HepG2 (cell line): ENCODE measurements around the gene MYCBPAP. TPM values are rescaled to one million over a fixed set of nuclear protein-coding genes. Genes with fewer than 3 reads are reported as not detected.
A peak's percentile ranks its signal among the peaks of the same experiment; 100 is the strongest.

ENCODE experiments used
- ADNP ChIP-seq: sonication (generic); formaldehyde crosslinking; IDR thresholded peaks from 2 replicates; pipeline ENCODE4 v1.4.0; 2020; ENCODE audit warnings: missing genetic modification reagents
- HES4 ChIP-seq: sonication (generic); formaldehyde crosslinking; IDR thresholded peaks from 2 replicates; pipeline ENCODE4 v1.9.0; 2021; ENCODE audit warnings: mild to moderate bottlenecking, missing genetic modification reagents, borderline replicate concordance
- HNRNPH1 ChIP-seq: fragments of 200-400 bp; formaldehyde crosslinking; optimal IDR thresholded peaks from 2 replicates; pipeline ENCODE3; 2017; ENCODE audit warnings: mild to moderate bottlenecking, low read depth, low read length
- PCBP2 ChIP-seq: fragments of 200-400 bp; formaldehyde crosslinking; optimal IDR thresholded peaks from 2 replicates; pipeline ENCODE3; 2018; ENCODE audit warnings: low read length, low read depth; ENCODE audit not compliant: poor library complexity, severe bottlenecking
- SAP130 ChIP-seq: IDR thresholded peaks from 2 replicates; pipeline ENCODE4 v1.6.1; 2016; ENCODE audit warnings: low read depth
- SRSF1 ChIP-seq: fragments of 200-400 bp; formaldehyde crosslinking; optimal IDR thresholded peaks from 2 replicates; pipeline ENCODE3; 2017; ENCODE audit warnings: mild to moderate bottlenecking, low read depth, low read length, moderate library complexity
- ZNF329 ChIP-seq: sonication (generic); formaldehyde crosslinking; IDR thresholded peaks from 2 replicates; pipeline ENCODE4 v1.9.0; 2021; ENCODE audit warnings: low read depth, mild to moderate bottlenecking, missing genetic modification reagents
- ZNF737 ChIP-seq: sonication (generic); formaldehyde crosslinking; IDR thresholded peaks from 2 replicates; pipeline ENCODE4 v1.5.0; 2020; ENCODE audit warnings: missing genetic modification reagents, mild to moderate bottlenecking, borderline replicate concordance
- ZNF746 ChIP-seq: sonication (generic); formaldehyde crosslinking; IDR thresholded peaks from 2 replicates; pipeline ENCODE4 v1.8.0; 2022; ENCODE audit warnings: mild to moderate bottlenecking, missing genetic modification reagents
- ZNF839 ChIP-seq: sonication (generic); formaldehyde crosslinking; IDR thresholded peaks from 2 replicates; pipeline ENCODE4 v1.4.0; 2020; ENCODE audit warnings: missing genetic modification reagents, mild to moderate bottlenecking, borderline replicate concordance
- polyA plus RNA-seq, 8 experiments: library from polyadenylated mRNA; depleted of rRNA in 3 of 8; stranded (reverse) in 7 of 8; unstranded in 1 of 8; fragments of >200 nt; fragmentation: Illumina TruSeq in 4 of 8; extraction: Trizol in 4 of 8; gene quantifications; 2 replicates each; pipeline versions ENCODE4 v1.2.1 to v1.2.3, GENCODE V29; 2011 to 2016; ENCODE audit warnings: low read depth in 4 of 8, missing spikeins in 1 of 8, mixed read lengths in 1 of 8; ENCODE audit not compliant: insufficient read depth in 1 of 8
- total RNA-seq, 5 experiments: library from RNA; depleted of rRNA; stranded (reverse); fragments of >200 nt; fragmentation: Illumina TruSeq; extraction: Trizol; gene quantifications; 2 replicates each; pipeline ENCODE4 v1.2.3, GENCODE V29; 2016; ENCODE audit warnings: low read depth in 1 of 5
- TF ChIP-seq, protein P1 (sequence below): sonication (generic); formaldehyde crosslinking; IDR thresholded peaks from 2 replicates; pipeline ENCODE4 v1.4.0; 2020; ENCODE audit warnings: mild to moderate bottlenecking, missing genetic modification reagents
- TF ChIP-seq, protein P2 (sequence below): IDR thresholded peaks from 2 replicates; pipeline ENCODE4 v1.6.1; 2016; ENCODE audit warnings: missing genetic modification reagents, missing compliant biosample characterization
- TF ChIP-seq, protein P3 (sequence below): sonication (generic); formaldehyde crosslinking; IDR thresholded peaks from 2 replicates; pipeline ENCODE4 v1.5.1; 2020; ENCODE audit warnings: missing genetic modification reagents, mild to moderate bottlenecking, borderline replicate concordance
- TF ChIP-seq, protein P4 (sequence below), 2 experiments: sonication (generic) in 1 of 2; formaldehyde crosslinking in 1 of 2; IDR thresholded peaks; 2 replicates each; pipeline versions ENCODE4 v1.4.0 to v1.6.1; 2018 to 2020; ENCODE audit warnings: missing genetic modification reagents in 2 of 2, borderline replicate concordance in 1 of 2, low read depth in 1 of 2, mild to moderate bottlenecking in 1 of 2, missing biosample characterization in 1 of 2

The MYCBPAP gene
- total and polyA plus RNA-seq, 2 of the 13 experiments (the other 11 are each of a cell fraction or from before 2014, with no cell fraction given): 0.22 to 0.24 TPM

DNA sequence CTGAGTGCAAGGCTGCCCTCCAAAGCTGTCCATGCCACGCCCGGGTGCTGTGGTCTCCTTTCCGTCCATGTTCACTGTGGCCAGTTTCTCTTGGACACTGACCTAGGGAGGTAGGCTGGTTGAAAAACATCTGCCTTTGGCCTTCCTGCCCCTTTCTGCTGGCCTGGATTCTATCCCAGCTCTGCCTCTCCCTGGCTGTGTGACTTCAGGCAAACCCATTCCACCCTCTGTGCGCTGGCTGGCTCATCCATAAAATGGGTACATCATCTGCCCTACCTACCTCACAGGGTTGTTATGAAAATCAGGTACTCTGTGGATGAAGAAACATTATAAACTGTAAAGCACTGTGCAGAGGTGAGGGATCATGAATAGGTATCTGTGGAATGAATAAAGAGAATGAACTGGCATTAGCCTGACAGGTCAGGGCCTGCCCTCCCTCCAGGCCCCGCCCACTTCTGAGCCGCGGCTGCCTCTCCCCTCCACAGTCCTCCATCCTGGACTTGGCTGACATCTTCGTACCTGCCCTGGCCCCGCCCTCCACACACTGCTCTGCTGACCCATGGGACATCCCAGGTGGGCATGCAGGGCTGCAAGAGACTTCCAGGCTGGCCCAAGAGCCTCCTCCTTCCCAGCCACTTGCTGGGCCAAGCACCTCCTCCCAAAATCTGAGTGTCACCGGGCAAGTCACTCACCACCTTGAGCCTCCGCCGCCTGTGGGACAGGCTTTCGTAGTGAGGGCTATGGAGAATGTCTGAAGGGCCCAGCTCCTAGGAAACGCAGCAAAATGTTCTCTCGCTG, 31.7 kb downstream of the MYCBPAP start (continued):
- TF ChIP-seq PCBP2 (no peak), ZNF746 (CRISPR knock-in tag) (no peak), SRSF1 (peak; percentile 44), ZNF839 (CRISPR knock-in tag) (no peak), SAP130 (CRISPR knock-in tag) (peak; percentile 29; the same call in 1 of the 2 replicates), ADNP (CRISPR knock-in tag) (0 out of 2 replicates have a peak, but pooled peaks have one; percentile 28), HES4 (CRISPR knock-in tag) (no peak), ZNF737 (CRISPR knock-in tag) (0 out of 2 replicates have a peak, but pooled peaks have one; percentile 33), HNRNPH1 (no peak), ZNF329 (CRISPR knock-in tag) (no peak)
- TF ChIP-seq, protein P1, sequence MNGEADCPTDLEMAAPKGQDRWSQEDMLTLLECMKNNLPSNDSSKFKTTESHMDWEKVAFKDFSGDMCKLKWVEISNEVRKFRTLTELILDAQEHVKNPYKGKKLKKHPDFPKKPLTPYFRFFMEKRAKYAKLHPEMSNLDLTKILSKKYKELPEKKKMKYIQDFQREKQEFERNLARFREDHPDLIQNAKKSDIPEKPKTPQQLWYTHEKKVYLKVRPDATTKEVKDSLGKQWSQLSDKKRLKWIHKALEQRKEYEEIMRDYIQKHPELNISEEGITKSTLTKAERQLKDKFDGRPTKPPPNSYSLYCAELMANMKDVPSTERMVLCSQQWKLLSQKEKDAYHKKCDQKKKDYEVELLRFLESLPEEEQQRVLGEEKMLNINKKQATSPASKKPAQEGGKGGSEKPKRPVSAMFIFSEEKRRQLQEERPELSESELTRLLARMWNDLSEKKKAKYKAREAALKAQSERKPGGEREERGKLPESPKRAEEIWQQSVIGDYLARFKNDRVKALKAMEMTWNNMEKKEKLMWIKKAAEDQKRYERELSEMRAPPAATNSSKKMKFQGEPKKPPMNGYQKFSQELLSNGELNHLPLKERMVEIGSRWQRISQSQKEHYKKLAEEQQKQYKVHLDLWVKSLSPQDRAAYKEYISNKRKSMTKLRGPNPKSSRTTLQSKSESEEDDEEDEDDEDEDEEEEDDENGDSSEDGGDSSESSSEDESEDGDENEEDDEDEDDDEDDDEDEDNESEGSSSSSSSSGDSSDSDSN (CRISPR knock-in tag): no peak
- TF ChIP-seq, protein P2, sequence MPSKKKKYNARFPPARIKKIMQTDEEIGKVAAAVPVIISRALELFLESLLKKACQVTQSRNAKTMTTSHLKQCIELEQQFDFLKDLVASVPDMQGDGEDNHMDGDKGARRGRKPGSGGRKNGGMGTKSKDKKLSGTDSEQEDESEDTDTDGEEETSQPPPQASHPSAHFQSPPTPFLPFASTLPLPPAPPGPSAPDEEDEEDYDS (CRISPR knock-in tag): no peak
- TF ChIP-seq, protein P3, sequence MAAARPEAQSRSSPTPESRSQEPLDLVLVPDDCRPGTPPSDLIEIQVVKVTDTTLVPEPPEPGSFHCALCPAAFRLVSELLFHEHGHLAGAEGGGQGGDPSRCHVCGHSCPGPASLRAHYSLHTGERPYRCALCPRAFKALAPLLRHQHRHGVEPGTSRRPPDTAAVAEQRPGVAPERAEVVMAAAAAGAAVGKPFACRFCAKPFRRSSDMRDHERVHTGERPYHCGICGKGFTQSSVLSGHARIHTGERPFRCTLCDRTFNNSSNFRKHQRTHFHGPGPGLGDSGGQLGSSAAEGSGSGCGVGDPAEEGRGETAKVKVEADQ (CRISPR knock-in tag): 0 out of 2 replicates have a peak, but pooled peaks have one; percentile 29
- TF ChIP-seq, protein P4, sequence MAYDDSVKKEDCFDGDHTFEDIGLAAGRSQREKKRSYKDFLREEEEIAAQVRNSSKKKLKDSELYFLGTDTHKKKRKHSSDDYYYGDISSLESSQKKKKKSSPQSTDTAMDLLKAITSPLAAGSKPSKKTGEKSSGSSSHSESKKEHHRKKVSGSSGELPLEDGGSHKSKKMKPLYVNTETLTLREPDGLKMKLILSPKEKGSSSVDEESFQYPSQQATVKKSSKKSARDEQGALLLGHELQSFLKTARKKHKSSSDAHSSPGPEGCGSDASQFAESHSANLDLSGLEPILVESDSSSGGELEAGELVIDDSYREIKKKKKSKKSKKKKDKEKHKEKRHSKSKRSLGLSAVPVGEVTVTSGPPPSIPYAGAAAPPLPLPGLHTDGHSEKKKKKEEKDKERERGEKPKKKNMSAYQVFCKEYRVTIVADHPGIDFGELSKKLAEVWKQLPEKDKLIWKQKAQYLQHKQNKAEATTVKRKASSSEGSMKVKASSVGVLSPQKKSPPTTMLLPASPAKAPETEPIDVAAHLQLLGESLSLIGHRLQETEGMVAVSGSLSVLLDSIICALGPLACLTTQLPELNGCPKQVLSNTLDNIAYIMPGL (CRISPR knock-in tag; IDR thresholded peaks at IDR 0.05; ENCODE audit: borderline replicate concordance in 1 of 2, low read depth in 1 of 2): 0 out of 4 replicates have a peak, but pooled peaks of 1 of the 2 experiments have one; percentile 13
